LNCaP clone FGC (cell line): ENCODE measurements around the gene ZBTB20.

Experiments used
- DNase-seq: peaks from one replicate; pipeline ENCODE4 v3.0.0-alpha.2; 2011; ENCODE audit warnings: low read depth
- H3K4me3 ChIP-seq: 2 replicates; pipeline ENCODE4 v1.5.1; 2011; ENCODE audit warnings: mild to moderate bottlenecking, low read depth, low read length, control low read depth
- TF ChIP-seq, protein P1 (sequence below): IDR thresholded peaks from 2 replicates; pipeline ENCODE4 v1.5.1; 2012; ENCODE audit warnings: mild to moderate bottlenecking; ENCODE audit not compliant: control insufficient read depth, insufficient read depth; ENCODE audit errors: extremely low read depth

The ZBTB20 gene

DNA sequence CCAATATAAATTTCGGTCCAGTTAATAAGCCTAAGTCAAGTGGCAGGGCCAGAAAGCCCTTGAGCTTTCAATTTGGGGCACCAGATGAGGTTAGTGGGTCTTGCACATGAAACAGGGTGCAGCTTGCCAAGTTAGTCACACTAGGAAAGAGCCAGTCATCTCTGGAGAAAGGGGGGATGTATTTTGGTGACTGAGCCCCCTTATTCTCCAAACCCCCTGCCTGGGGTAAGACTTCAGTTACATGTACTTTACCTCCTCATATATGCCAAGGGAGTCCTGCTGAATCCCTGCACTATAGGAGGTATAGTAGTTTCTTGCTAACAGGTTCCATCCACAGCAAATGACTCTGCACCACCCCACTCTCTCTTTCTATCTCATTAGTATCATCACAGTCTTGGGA, 790.6 kb downstream of the ZBTB20 start:
- no peak overlapping the region for H3K4me3 ChIP-seq
- TF ChIP-seq, protein P1, sequence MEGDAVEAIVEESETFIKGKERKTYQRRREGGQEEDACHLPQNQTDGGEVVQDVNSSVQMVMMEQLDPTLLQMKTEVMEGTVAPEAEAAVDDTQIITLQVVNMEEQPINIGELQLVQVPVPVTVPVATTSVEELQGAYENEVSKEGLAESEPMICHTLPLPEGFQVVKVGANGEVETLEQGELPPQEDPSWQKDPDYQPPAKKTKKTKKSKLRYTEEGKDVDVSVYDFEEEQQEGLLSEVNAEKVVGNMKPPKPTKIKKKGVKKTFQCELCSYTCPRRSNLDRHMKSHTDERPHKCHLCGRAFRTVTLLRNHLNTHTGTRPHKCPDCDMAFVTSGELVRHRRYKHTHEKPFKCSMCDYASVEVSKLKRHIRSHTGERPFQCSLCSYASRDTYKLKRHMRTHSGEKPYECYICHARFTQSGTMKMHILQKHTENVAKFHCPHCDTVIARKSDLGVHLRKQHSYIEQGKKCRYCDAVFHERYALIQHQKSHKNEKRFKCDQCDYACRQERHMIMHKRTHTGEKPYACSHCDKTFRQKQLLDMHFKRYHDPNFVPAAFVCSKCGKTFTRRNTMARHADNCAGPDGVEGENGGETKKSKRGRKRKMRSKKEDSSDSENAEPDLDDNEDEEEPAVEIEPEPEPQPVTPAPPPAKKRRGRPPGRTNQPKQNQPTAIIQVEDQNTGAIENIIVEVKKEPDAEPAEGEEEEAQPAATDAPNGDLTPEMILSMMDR, result no peak
- DNase-seq, result no peak

DNA sequence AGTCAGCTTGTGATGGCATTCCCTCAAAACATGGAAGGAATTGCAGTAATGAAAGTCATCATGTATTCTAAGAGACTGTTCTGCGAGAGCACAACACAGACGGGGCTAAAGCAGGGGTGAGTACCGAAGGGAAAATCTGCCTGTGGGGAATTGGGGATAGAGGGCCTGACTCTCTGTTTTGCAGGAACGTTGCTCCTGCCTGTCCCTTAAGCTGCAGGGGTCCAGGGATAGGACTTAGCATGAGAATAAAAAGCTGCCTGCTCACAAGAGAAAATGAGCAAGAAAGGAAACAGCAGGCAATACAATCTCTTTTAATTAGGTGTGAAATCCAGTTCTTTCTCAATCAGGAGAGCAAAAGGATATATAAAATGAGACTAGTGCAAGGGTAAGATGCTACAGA, 791.0 kb downstream of the ZBTB20 start:
- TF ChIP-seq, protein P1, result no peak
- H3K4me3 ChIP-seq, result no peak overlapping the region
- DNase-seq, result no peak

DNA sequence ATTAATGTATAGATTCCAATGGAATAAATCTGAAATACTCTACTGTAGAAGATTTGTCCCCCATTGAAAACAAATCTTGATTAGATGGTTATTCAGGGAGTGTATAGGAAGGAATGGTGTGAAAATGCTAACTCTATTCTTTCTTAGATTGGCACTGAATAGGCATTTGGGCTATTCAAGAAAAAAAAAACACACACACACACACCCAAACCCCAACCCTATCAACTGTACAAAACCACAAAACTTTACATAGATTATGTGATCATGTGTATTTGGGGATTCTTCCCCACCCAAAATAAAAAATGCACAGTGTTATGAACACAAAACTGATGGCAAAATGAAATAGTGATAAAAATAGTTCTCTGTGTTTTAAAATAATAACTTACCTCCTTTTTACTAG, 791.4 kb downstream of the ZBTB20 start:
- H3K4me3 ChIP-seq, result no peak overlapping the region
- TF ChIP-seq, protein P1, result no peak
- DNase-seq, result no peak

DNA sequence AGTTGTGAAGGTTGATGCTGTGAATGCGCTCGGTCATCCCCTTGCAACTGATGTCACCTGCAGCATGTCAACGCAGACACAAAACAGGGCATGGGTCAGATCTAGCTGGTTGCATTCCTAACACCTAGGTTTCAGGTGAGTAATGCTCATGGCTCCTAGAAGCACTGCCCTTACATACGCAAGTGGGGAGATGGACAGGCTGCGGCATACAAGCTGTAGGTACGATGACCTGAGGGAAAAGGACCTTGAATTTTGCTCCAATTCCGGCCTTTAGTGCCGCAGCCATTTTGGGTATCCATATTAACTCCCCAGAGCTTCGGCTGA, 795.3 kb downstream of the ZBTB20 start:
- DNase-seq, result no peak
- no peak overlapping the region for H3K4me3 ChIP-seq
- TF ChIP-seq, protein P1, result no peak

DNA sequence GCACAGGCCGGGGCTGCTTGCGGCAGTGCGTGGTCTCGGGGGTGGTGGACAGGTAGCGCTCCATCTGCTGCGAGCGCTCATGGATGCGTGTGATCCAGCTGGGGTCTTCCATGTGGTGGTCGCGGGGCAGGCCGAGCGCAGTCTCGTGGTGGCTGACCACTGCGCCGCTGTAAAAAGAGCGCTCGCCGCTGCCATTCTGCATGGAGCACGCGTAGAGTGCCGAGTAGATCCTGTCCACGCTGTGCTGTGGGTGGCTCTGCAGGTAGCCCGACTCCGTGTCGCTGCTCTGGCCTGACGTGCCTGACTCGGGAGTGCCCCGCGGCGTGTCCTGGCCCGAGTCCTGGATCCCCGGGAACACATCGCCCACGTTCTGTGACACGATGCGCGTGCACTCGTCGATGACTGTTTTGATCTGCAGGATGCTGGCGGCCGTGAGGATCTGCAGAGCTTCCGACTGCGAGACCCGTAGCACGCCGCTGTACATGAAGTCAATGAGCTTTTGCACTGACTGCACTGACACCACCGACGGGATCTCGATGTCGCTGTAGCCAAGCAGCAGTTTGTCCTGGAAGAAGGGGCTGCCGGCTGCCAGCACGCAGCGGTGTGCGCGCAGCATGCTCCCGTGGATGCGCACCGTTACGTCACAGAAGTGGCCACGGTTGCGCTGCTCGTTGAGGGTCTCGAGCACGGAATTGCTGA, 795.8 kb downstream of the ZBTB20 start:
- DNase-seq, result no peak
- TF ChIP-seq, protein P1, result no peak
- H3K4me3 ChIP-seq, result no peak overlapping the region

DNA sequence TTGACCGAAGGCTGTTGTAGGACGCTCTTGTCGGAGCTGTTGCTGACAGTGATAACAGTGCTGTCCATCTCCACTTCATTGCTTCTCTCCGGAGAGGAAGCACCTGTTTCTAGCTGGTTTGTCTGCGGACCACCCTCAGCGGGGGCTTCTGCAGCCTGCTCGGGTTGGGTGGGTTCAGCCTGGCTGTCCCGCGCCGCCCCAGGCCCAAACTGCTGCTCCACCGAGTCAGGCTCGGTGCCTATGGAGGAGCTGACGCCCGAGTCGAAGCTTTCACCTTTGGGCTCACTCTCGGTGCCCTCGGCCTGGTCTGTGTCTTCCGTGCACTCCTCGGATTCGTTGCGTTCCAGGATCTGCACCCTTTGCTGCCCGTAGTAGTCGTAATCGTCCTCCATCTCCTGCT, 796.4 kb downstream of the ZBTB20 start:
- H3K4me3 ChIP-seq, result no peak overlapping the region
- no peak for DNase-seq
- TF ChIP-seq, protein P1, result no peak

DNA sequence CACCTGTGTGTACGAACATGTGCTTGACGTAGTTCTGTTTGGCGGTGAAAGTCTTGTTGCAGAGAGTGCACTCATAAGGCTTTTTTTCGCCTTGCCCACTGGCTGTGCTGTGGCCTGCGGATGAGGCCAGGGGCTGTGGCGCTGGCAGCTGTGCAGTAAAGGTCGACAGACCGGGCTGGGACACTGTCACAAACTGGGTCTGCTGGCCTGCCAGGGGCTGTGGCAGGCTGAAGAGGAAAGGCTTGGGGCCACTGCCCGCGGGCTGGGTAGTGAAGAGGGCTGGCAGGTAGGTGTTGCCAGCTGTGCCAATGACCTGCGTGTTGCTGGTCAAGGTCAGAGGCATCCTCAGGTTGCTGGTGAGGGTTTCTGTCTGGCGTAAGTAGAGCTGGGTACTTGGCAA, 796.8 kb downstream of the ZBTB20 start:
- H3K4me3 ChIP-seq, result no peak overlapping the region
- TF ChIP-seq, protein P1, result no peak
- no peak for DNase-seq
